Neural progenitor cell (in vitro differentiated cells): Measurements from ENCODE around the gene EFTUD2. TPM values are rescaled to one million over a fixed set of nuclear protein-coding genes. Genes with fewer than 3 reads are reported as not detected.
A peak's percentile ranks its signal among the peaks of the same experiment; 100 is the strongest.

ENCODE experiments used
- DNase-seq: peaks from one replicate; pipeline ENCODE4 v3.0.0-alpha.2; 2016; ENCODE audit warnings: low spot score
- H2AFZ ChIP-seq: fragments of 200-600 bp; sonication (generic); replicated peaks from 2 replicates; pipeline ENCODE4 v1.6.1; 2016; ENCODE audit warnings: antibody characterized with exemption
- H3F3A ChIP-seq: fragments of 200-600 bp; sonication (generic); 2 replicates; pipeline ENCODE4 v1.6.1; 2016; ENCODE audit warnings: antibody characterized with exemption, low read depth
- H3K27ac ChIP-seq: fragments of 200-600 bp; sonication (generic); 2 replicates; pipeline ENCODE4 v1.5.1; 2016; ENCODE audit warnings: mild to moderate bottlenecking
- H3K27me3 ChIP-seq: fragments of 200-600 bp; sonication (generic); 2 replicates; pipeline ENCODE4 v1.6.1; 2016; ENCODE audit warnings: mild to moderate bottlenecking, moderate library complexity
- H3K36me3 ChIP-seq: fragments of 200-600 bp; sonication (generic); 2 replicates; pipeline ENCODE4 v1.5.1; 2016
- H3K4me1 ChIP-seq: fragments of 200-600 bp; sonication (generic); 2 replicates; pipeline ENCODE4 v1.6.1; 2016; ENCODE audit warnings: mixed run types
- H3K4me2 ChIP-seq: fragments of 200-600 bp; sonication (generic); 2 replicates; pipeline ENCODE4 v1.6.1; 2016
- H3K4me3 ChIP-seq: fragments of 200-600 bp; sonication (generic); 2 replicates; pipeline ENCODE4 v1.5.1; 2016
- H3K79me2 ChIP-seq: fragments of 200-600 bp; sonication (generic); 2 replicates; pipeline ENCODE4 v1.6.1; 2016; ENCODE audit warnings: low read depth
- H3K9ac ChIP-seq: fragments of 200-600 bp; sonication (generic); 2 replicates; pipeline ENCODE4 v1.6.1; 2016
- H3K9me3 ChIP-seq: fragments of 200-600 bp; sonication (generic); 2 replicates; pipeline ENCODE4 v1.5.1; 2016; ENCODE audit warnings: low read depth
- H4K20me1 ChIP-seq: fragments of 200-600 bp; sonication (generic); 2 replicates; pipeline ENCODE4 v1.6.1; 2016; ENCODE audit warnings: low read depth
- H3K27ac Mint-ChIP-seq: 3 replicates; pipeline ENCODE4 v1.8.0; 2021; ENCODE audit warnings: mixed read lengths
- H3K27me3 Mint-ChIP-seq: 2 replicates; pipeline ENCODE4 v1.8.0; 2022; ENCODE audit warnings: low read depth, mild to moderate bottlenecking, inconsistent platforms, moderate library complexity, mixed read lengths; ENCODE audit not compliant: insufficient read depth
- H3K36me3 Mint-ChIP-seq: 3 replicates; pipeline ENCODE4 v1.8.0; 2021; ENCODE audit warnings: mixed read lengths
- H3K4me1 Mint-ChIP-seq: 3 replicates; pipeline ENCODE4 v1.8.0; 2021; ENCODE audit warnings: mixed read lengths
- H3K4me3 Mint-ChIP-seq: 3 replicates; pipeline ENCODE4 v1.8.0; 2021; ENCODE audit warnings: mild to moderate bottlenecking, moderate library complexity, mixed read lengths
- H3K9me3 Mint-ChIP-seq: 3 replicates; pipeline ENCODE4 v1.8.0; 2020; ENCODE audit warnings: mixed read lengths
- CTCF ChIP-seq: fragments of 200-600 bp; sonication (generic); IDR thresholded peaks from 2 replicates; pipeline ENCODE4 v1.5.1; 2017; ENCODE audit warnings: antibody characterized with exemption, mild to moderate bottlenecking
- EZH2 ChIP-seq: fragments of 200-600 bp; sonication (generic); IDR thresholded peaks from 2 replicates; pipeline ENCODE4 v1.6.1; 2017; ENCODE audit warnings: antibody characterized with exemption, mild to moderate bottlenecking, moderate library complexity
- EZH2phosphoT487 ChIP-seq: fragments of 200-600 bp; sonication (generic); IDR thresholded peaks from 2 replicates; pipeline ENCODE4 v1.6.1; 2017; ENCODE audit warnings: antibody characterized with exemption
- total RNA-seq: library from RNA; depleted of rRNA; stranded (reverse); fragments of >200 nt; gene quantifications from 2 replicates; pipeline ENCODE4 v1.2.3, GENCODE V29; 2015; ENCODE audit warnings: low replicate concordance

EFTUD2 gene
- total RNA-seq, 1 donor from 2014 or later: 185 TPM

GRCh38 chr17:44829523-44830358, 69.5 kb downstream of the EFTUD2 start, which contains the start of gene GJC1:
GJC1 (minus strand) TSS chr17:44830287; CDS start chr17:44805817, 24,470 bp downstream.
- Histone ChIP-seq H4K20me1 (peaks cover 43% of the 10 kb centered on the region), H3K79me2 (peaks cover 58% of the 10 kb centered on the region), H2AFZ (peak within 1 kb of the TSS; percentile 83), H3F3A (peaks cover 23% of the 10 kb centered on the region), H3K4me1 (peaks cover 17% of the 10 kb centered on the region), H3K9ac (peak within 1 kb of the TSS; percentile 91), H3K27ac (peak within 1 kb of the TSS; percentile 86), H3K4me2 (peak within 1 kb of the TSS; percentile 97), H3K4me3 (peak within 1 kb of the TSS; percentile 87), H3K36me3 (no peaks in the 10 kb centered on the region), H3K27me3 (no peaks in the 10 kb centered on the region), H3K9me3 (no peaks in the 10 kb centered on the region)
- Mint-ChIP-seq H3K9me3 (no peaks in the 10 kb centered on the region), H3K27ac (peak within 1 kb of the TSS; percentile 97), H3K4me1 (peaks cover 33% of the 10 kb centered on the region), H3K36me3 (no peaks in the 10 kb centered on the region), H3K27me3 (peaks cover 11% of the 10 kb centered on the region), H3K4me3 (peak within 1 kb of the TSS; percentile 95)
- DNase-seq: peak; percentile 85
- TF ChIP-seq CTCF (no peak), EZH2 (no peak), EZH2phosphoT487 (no peak)

- TF ChIP-seq CTCF: no peak
- no peak for TF ChIP-seq EZH2phosphoT487
- no peak for TF ChIP-seq EZH2
- Histone ChIP-seq H3F3A (peaks cover 23% of the 10 kb centered on the region), H3K79me2 (peaks cover 66% of the 10 kb centered on the region), H3K27me3 (no peaks in the 10 kb centered on the region), H3K9me3 (no peaks in the 10 kb centered on the region), H3K27ac (peak overlapping the region; percentile 86), H2AFZ (no peak overlapping the region), H3K4me2 (peak overlapping the region; percentile 97), H4K20me1 (peaks cover 48% of the 10 kb centered on the region), H3K9ac (peak overlapping the region; percentile 91), H3K4me3 (peak overlapping the region; percentile 87), H3K4me1 (peaks cover 17% of the 10 kb centered on the region), H3K36me3 (no peaks in the 10 kb centered on the region)
- no peak for DNase-seq
- no peaks in the 10 kb centered on the region for H3K9me3 Mint-ChIP-seq
- H3K27me3 Mint-ChIP-seq: peaks cover 10% of the 10 kb centered on the region
- peak overlapping the region; percentile 95 for H3K4me3 Mint-ChIP-seq
- no peaks in the 10 kb centered on the region for H3K36me3 Mint-ChIP-seq
- H3K27ac Mint-ChIP-seq: peak overlapping the region; percentile 92
- H3K4me1 Mint-ChIP-seq: peaks cover 33% of the 10 kb centered on the region
Observed at GRCh38 chr17:44828919-44829522, 70.2 kb downstream of the EFTUD2 start.

GRCh38 chr17:44827863-44828262, 71.4 kb downstream of the EFTUD2 start:
- peaks cover 77% of the 10 kb centered on the region for H3K79me2 ChIP-seq
- peak overlapping the region; percentile 91 for H3K9ac ChIP-seq
- H3K4me1 Mint-ChIP-seq: peaks cover 33% of the 10 kb centered on the region

More at GRCh38 chr17:44827863-44828262, 71.4 kb downstream of the EFTUD2 start:
- no peaks in the 10 kb centered on the region for H3K27me3 ChIP-seq
- no peaks in the 10 kb centered on the region for H3K9me3 ChIP-seq
- H3K27ac ChIP-seq: no peak overlapping the region
- TF ChIP-seq EZH2 (no peak), EZH2phosphoT487 (no peak), CTCF (no peak)
- peaks cover 25% of the 10 kb centered on the region for H3F3A ChIP-seq
- peaks cover 17% of the 10 kb centered on the region for H3K4me1 ChIP-seq
- peak overlapping the region; percentile 87 for H3K4me3 ChIP-seq
- no peak overlapping the region for H3K27ac Mint-ChIP-seq
- H3K27me3 Mint-ChIP-seq: peaks cover 7% of the 10 kb centered on the region
- no peak overlapping the region for H2AFZ ChIP-seq
- no peak for DNase-seq
- H3K9me3 Mint-ChIP-seq: no peaks in the 10 kb centered on the region
- peak overlapping the region; percentile 97 for H3K4me2 ChIP-seq
- peak overlapping the region; percentile 95 for H3K4me3 Mint-ChIP-seq
- peaks cover 2% of the 10 kb centered on the region for H3K36me3 Mint-ChIP-seq
- no peaks in the 10 kb centered on the region for H3K36me3 ChIP-seq
- H4K20me1 ChIP-seq: peaks cover 59% of the 10 kb centered on the region
